GM21367 (cell line): Measurements from ENCODE around the gene PLPP4.
A peak's percentile ranks its signal among the peaks of the same experiment; 100 is the strongest.

Experiments used
- ATAC-seq: cut with Tn5 transposase; IDR thresholded peaks from one replicate; pipeline ENCODE4 v1.9.1; 2021; ENCODE audit not compliant: unreplicated experiment

The PLPP4 gene

DNA sequence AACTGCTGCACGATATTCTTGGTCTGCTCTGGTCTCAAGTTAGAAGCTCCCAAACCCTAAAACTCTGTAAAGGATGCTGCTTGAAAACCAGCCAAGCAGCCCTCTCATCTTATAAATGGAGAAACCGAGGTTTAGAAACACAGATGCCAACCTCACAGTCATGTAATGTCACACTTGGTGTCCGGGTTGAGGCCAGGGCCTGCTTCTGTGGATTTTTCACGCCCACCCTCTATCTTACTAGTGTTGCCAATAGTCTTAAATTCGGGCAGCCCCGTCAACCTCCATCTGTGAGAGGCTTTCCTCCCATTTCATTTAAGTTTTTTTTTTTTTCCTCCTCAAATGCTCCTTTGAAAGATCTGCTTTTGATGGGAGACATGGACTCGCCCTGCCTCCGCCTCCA is 28.9 kb downstream of the PLPP4 start:
- no peak for ATAC-seq

DNA sequence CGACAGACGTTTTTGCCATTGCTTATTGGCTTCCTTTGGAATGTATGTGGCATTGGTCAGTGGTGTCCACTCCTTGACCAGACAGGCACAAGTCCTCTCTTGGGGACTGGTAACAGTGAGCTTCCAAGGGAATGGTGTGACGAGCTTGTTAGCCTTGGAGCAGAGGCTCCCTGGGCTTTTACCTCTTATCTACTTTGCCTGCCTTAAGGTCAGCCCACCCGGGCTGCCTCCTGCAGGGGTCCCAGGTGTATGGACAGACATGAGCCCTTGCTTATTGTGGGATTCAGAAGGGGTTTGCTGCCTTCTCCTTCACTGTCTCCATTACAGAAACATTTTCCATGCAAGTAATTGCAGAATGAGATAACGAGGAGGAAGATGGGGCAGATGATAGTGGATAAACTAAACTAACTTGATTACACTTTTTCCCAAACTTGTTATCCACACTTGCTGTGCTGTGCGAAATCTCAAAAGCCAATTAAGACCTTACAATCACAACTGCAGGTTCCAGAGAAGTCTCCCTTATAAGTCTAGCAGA is 29.7 kb downstream of the PLPP4 start:
- ATAC-seq = no peak

- ATAC-seq = no peak
These were observed 33.3 kb downstream of the PLPP4 start for GRCh38 chr10:120490288-120490687.

- no peak for ATAC-seq
These were observed 35.3 kb downstream of the PLPP4 start for GRCh38 chr10:120492346-120492745.

DNA sequence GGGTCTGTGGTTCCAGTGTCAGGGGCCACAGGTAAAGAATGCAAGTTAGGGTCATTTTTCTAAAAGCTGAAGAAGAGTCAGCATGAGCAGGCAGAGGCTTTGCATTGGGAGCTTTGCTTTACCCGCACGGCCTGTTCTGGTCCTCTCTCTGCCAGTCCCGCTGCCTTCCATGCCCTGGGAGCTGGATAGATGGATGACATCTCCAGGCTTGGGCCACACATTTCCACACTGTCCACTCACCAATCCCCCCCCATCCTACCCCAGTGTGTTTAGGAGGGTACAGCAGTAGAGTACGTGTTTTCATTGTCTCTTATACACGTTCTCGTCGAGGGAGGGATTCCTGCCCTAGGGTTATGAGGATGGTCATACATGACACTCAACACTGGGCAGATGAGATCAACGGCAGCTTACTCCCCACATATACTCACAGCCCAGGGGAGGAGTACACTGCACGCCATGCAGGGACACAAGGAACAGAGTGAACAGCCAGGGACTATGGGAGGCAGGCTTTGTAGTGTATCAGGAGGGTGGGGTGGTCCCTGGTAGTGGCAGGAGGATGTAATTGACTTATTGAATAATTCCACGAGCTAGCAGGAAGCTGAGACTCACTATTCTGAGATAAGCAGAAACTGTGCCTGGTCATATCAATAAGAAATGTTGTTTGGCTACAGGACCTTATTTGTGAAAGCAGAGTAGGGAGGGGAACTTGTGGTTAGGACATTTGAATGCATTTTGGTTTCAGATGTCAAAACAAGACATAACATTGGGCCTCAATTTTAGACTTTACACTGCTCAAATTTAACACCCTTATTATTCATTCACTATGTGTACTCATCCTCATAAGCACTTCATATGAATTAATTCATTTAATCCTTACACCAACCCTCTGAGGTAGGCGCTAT is 36.6 kb downstream of the PLPP4 start:
- peak; percentile 84 for ATAC-seq

- ATAC-seq = no peak
These were observed 37.3 kb downstream of the PLPP4 start for GRCh38 chr10:120494313-120494710.

DNA sequence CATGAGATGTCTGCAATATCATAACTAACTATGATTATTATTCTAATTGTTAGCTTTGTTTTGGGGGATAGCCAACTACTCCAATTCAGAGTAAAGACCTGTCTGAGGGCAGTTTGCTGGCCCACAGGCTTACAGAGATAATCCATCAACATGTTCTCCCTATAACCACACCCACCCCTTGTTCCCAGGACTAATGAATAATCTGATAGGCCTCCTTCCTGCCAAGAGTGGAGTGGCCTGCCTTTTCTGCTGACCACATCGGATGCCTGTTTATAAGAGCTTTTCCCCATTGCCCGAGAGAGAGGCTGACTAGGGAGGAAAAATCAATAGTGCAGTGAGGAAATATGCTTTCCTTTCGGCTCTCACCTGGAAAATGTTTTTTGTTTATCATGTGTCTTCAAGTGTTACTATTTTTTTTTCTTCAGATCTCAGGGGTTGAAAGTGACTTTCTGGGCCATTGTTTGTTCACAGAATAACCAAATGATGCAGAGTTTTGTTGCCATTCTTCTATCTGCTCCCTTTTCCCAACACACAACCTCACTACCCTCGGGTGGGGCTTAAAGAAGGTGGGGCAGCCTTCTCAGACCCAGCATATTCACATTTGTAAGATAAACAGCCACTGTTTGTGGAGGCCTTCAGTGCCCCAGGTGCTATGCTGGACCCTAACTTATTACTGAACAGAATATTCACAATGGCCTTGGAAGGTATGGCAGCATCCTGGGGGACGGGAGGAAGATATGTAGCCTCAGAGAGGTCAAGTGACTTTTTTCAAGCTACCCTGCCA is 38.4 kb downstream of the PLPP4 start:
- no peak for ATAC-seq

DNA sequence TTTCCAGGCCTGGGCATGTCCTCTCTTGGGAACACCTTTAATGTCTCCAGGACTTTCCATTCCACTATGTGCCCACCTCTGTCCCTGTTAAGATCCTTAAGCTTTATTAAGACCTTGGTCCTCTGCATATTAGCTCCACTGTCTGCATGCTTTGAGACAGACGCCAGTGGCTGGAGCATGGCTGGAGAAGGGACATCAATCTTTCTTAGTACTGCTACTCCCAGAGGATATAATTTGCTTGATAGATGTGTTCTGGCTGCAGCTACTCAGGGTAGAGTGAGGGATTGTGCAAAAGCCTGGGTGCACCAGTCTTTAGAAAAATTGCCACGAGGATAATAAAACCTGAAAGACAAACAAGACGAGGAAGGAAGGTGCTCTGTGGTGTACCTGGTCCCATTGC is 42.9 kb downstream of the PLPP4 start:
- no peak for ATAC-seq

GRCh38 chr10:120503689-120504088 is 46.7 kb downstream of the PLPP4 start:
- ATAC-seq = no peak

GRCh38 chr10:120504227-120504626 is 47.2 kb downstream of the PLPP4 start:
- peak; percentile 44 for ATAC-seq

- ATAC-seq = no peak
These were observed 48.0 kb downstream of the PLPP4 start for GRCh38 chr10:120505056-120505455.

- ATAC-seq = no peak
These were observed 48.8 kb downstream of the PLPP4 start for GRCh38 chr10:120505866-120506265.

DNA sequence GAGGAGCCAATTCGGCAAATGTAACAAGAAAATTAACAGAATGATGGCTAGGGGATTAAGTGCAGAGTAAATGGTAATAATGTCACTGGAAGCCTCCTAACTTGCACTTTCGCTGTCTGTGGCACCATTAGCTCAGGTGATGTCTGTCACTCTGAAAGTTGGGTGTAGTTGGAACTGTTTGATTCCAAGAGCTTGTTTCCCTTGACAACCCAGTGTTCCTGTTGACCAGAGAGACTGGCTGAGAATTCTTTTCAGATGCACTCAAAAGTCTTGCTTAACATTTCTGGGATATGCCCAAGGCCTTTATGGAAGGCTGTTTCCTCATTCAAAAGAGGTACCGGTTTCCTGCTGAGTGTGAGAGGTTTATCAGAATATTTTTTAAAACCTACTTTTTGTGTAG is 49.6 kb downstream of the PLPP4 start:
- ATAC-seq = no peak

DNA sequence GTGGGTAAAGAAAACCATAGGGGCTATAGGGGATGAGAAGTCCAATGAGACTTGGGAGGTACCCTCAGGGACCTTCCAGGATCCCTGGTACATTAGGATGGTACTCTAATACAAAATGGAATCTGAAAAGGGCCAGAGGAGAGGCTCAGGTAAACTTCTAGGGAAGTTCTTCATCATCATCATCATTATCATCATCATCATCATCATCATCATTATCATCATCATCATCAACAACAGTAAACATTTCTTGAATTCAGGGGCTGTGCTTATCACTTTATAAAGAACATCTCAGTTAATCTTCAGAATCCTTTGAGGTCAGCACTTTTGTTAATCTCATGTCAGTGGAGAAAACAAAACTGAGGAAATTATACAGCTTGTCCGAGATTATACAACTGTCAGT is 50.1 kb downstream of the PLPP4 start:
- no peak for ATAC-seq

DNA sequence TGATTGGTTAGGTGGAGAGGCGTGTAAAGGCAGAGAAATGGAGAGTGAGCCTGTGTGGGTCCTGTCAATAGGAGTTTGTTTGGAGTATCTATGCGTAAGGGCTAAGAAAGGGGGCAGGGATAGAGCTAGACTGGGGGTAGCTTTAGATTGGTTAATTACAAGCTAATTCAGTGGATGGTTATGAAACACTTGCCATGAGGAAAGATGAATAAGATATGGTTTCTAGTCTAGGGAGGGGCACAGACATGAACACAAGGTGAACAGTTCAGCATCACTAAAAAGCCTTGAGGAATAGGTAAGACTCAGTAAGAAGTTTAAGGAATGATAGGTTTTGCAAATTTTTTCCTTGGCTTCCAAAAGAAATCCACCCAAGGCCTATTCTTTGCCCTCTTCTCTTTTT is 50.6 kb downstream of the PLPP4 start:
- ATAC-seq = no peak

GRCh38 chr10:120508393-120508792 is 51.4 kb downstream of the PLPP4 start:
- peak; percentile 39 for ATAC-seq

DNA sequence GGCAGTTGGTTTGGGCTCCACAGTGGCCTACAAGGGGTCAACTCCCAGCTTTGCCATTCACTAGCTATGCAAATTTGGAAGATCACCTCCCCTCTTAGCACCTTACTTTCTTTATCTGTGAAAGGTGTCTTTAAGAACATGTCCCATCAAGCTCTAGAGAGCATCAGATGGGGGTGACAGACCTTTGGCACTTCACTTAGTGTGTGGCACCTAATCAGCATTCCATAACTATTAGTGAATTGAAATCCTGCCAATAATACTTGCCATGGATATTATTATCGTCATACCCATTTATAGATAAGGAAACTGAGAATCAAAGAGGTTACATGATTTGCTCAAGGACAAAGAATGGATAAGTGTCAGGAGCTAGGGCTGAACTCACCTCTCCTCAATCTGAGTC is 51.9 kb downstream of the PLPP4 start:
- ATAC-seq = no peak

- ATAC-seq = no peak
These were observed 54.1 kb downstream of the PLPP4 start for GRCh38 chr10:120511165-120511564.

DNA sequence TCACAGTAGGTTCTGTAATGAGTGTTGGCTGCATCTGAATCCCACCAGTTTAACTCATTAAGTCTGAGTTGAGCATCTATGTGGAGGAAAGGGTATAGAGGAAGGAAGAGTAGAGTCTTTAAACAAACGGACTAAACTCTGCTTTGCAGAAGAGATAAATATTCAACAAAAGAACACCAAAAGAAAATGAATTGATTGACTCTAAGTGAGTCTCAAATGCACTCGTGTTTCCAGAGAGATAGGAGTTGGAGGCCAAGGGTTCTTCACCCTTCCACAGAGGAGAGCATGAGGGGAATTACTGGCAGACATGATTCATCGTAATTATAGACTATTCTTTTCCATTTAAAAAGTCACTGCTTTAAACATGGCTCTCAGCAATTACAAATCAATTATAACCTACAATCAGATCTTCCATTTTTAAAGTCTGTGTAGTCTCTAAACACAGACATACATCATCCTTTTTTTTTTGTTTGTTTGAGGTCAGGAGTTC is 56.3 kb downstream of the PLPP4 start:
- no peak for ATAC-seq

DNA sequence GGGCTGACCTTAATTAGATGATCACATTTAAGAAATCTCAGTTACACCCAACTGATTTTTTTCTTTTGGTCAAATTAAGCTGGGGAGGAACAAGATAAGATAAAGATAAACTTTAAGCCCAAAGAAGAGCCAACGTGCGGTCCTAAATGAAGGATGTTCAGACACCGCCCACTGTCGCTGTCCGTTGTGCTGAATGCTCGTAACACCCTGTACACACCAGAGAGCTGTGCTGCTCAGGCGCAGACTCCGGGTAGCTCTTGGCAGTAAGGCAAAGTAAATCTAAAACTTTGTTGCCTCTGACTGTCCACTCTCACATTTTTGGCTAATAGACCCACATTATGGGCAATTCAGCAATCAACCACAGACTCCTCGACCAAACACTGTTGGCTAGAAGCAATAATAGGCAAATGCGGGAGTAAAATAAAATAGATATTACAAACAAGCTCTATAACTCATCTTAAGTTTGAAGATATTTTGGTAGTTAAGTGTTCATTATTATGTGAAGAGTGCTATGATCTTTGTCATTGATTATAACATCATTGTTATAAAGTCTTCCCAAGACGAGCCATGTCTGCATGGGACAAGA is 57.1 kb downstream of the PLPP4 start:
- ATAC-seq = no peak

DNA sequence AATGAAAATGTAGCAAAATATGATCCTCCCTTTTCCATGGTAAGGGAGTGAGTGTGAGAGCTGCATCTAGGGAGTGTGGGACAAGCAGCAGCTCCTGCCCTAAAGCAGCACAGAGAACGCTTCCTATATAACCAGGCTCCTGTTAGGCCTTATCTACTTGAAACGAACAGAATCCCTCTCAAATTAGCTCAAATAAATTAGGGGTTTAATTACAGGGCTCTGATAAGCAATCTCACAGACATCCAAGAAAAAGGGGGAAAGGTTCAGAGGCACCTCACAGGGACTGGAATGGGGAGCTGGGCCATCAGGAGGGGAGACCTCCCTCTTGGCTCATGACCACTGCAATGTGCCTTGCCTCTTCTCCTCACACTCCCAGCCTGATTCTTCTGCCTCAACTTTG is 57.9 kb downstream of the PLPP4 start:
- ATAC-seq = no peak
